ENCODE results near the gene TRMT1. TPM values are rescaled to one million over a fixed set of nuclear protein-coding genes. Genes with fewer than 3 reads are reported as not detected.

TRMT1 gene
- total RNA-seq, 1 donor from 2014 or later, result 17.3 TPM

- peaks cover 22 to 61% of the 10 kb centered on the region in 2 donors for H3K4me1 ChIP-seq
- H3K27ac ChIP-seq, result peak overlapping the region; percentile 74 to 99
Measured at GRCh38 chr19:13076320-13076719, 40.2 kb downstream of the TRMT1 start.

GRCh38 chr19:13074378-13074777 lies 42.2 kb downstream of the TRMT1 start:
- H3K27ac ChIP-seq, result peak overlapping the region; percentile 99
- peaks cover 34 to 72% of the 10 kb centered on the region in 2 donors for H3K4me1 ChIP-seq
- peaks cover 12 to 15% of the 10 kb centered on the region in 2 donors for H3K36me3 ChIP-seq
- no peaks in the 10 kb centered on the region for H3K9me3 ChIP-seq
- H3K27me3 ChIP-seq, result no peaks in the 10 kb centered on the region
- intact Hi-C loops (cut with DNase I), result no loop called here
- no peak for DNase-seq (ENCODE audit: low spot score in 2 of 2)
- no peak overlapping the region for H3K4me3 ChIP-seq
- no peak for TF ChIP-seq CTCF (IDR thresholded peaks at IDR 0.05)

More at GRCh38 chr19:13076320-13076719, 40.2 kb downstream of the TRMT1 start:
- Histone ChIP-seq H3K36me3 (peaks cover 12 to 15% of the 10 kb centered on the region in 2 donors), H3K27me3 (no peaks in the 10 kb centered on the region), H3K9me3 (no peaks in the 10 kb centered on the region), H3K4me3 (no peak overlapping the region)
- DNase-seq (ENCODE audit: low spot score in 2 of 2), result no peak
- intact Hi-C loops (cut with DNase I), result no loop called here
- TF ChIP-seq CTCF (IDR thresholded peaks at IDR 0.05), result no peak

- peak overlapping the region; percentile 99 for H3K27ac ChIP-seq
- peaks cover 8 to 15% of the 10 kb centered on the region in 2 donors for H3K36me3 ChIP-seq
- TF ChIP-seq CTCF (IDR thresholded peaks at IDR 0.05), result no peak
- H3K27me3 ChIP-seq, result no peaks in the 10 kb centered on the region
- intact Hi-C loops (cut with DNase I), result no loop called here
- H3K9me3 ChIP-seq, result no peaks in the 10 kb centered on the region
- DNase-seq (ENCODE audit: low spot score in 2 of 2), result no peak
- peaks cover 31 to 72% of the 10 kb centered on the region in 2 donors for H3K4me1 ChIP-seq
- no peak overlapping the region for H3K4me3 ChIP-seq
Measured at GRCh38 chr19:13073263-13073662, 43.3 kb downstream of the TRMT1 start.

- no peaks in the 10 kb centered on the region for H3K9me3 ChIP-seq
- no peak overlapping the region for H3K4me3 ChIP-seq
- H3K4me1 ChIP-seq, result peaks cover 32 to 72% of the 10 kb centered on the region in 2 donors
- peaks cover 8 to 15% of the 10 kb centered on the region in 2 donors for H3K36me3 ChIP-seq
- intact Hi-C loops (cut with DNase I), result no loop called here
- DNase-seq (ENCODE audit: low spot score in 2 of 2), result no peak
- H3K27me3 ChIP-seq, result no peaks in the 10 kb centered on the region
- peak overlapping the region; percentile 99 for H3K27ac ChIP-seq
- TF ChIP-seq CTCF (IDR thresholded peaks at IDR 0.05), result no peak
Measured at GRCh38 chr19:13072188-13072908, 44.2 kb downstream of the TRMT1 start.

- H3K9me3 ChIP-seq, result no peaks in the 10 kb centered on the region
- H3K36me3 ChIP-seq, result peaks cover 8 to 15% of the 10 kb centered on the region in 2 donors
- TF ChIP-seq CTCF (IDR thresholded peaks at IDR 0.05), result no peak
- peak overlapping the region in 1 of 2 donors; percentile 49 for H3K4me3 ChIP-seq
- intact Hi-C loops (cut with DNase I), result no loop called here
- H3K4me1 ChIP-seq, result peaks cover 31 to 73% of the 10 kb centered on the region in 2 donors
- no peak for DNase-seq (ENCODE audit: low spot score in 2 of 2)
- no peaks in the 10 kb centered on the region for H3K27me3 ChIP-seq
- peak overlapping the region; percentile 99 for H3K27ac ChIP-seq
Measured at GRCh38 chr19:13071444-13072187, 44.9 kb downstream of the TRMT1 start.

All from ascending aorta (tissue), 2 donors.